Activated CD8-positive, alpha-beta T cell treated with anti-CD3 and anti-CD28 coated beads for 36 hours (primary cell): ENCODE results near the gene SMCHD1. TPM values are rescaled to one million over a fixed set of nuclear protein-coding genes. Genes with fewer than 3 reads are reported as not detected.
A peak's percentile ranks its signal among the peaks of the same experiment; 100 is the strongest.
"Not testable (repeated sequence)": the region's sequence is repeated elsewhere in the genome, so short reads cannot be mapped to it uniquely, and the experiment has no call there.

Experiments used
- ATAC-seq: fragments of 200-7000 bp; cut with Tn5 transposase; one replicate; pipeline ENCODE4 v1.10.0; 2021; ENCODE audit warnings: mild to moderate bottlenecking, moderate library complexity
- CTCF ChIA-PET: fragments of 350-600 bp; sonication (Branson Sonifier 250); formaldehyde crosslinking; loops from one replicate; lab custom pipeline; 2021; ENCODE audit warnings: antibody characterized with exemption; lab: Charles Lee
- POLR2A ChIA-PET: fragments of 350-600 bp; sonication (Branson Sonifier 250); formaldehyde crosslinking; loops from one replicate; lab custom pipeline; 2021; ENCODE audit warnings: antibody characterized with exemption; lab: Charles Lee
- DNase-seq: peaks from one replicate; pipeline ENCODE4 v3.0.0-alpha.2; 2020
- H3K27ac Mint-ChIP-seq: one replicate; pipeline ENCODE4 v1.8.0; 2021; ENCODE audit warnings: mild to moderate bottlenecking, mixed read lengths
- H3K27me3 Mint-ChIP-seq: one replicate; pipeline ENCODE4 v1.8.0; 2021; ENCODE audit warnings: mixed read lengths
- H3K36me3 Mint-ChIP-seq: one replicate; pipeline ENCODE4 v1.8.0; 2021; ENCODE audit warnings: low read depth, mixed read lengths
- H3K4me1 Mint-ChIP-seq: one replicate; pipeline ENCODE4 v1.8.0; 2021; ENCODE audit warnings: low read depth, mixed read lengths
- H3K4me3 Mint-ChIP-seq: one replicate; pipeline ENCODE4 v1.8.0; 2021; ENCODE audit warnings: mild to moderate bottlenecking, moderate library complexity, mixed read lengths
- H3K9me3 Mint-ChIP-seq: one replicate; pipeline ENCODE4 v1.8.0; 2021; ENCODE audit warnings: mixed read lengths
- intact Hi-C: fragments of 100-400 bp; cut with micrococcal nuclease; formaldehyde crosslinking; loops from one replicate; pipeline ENCODE4 v1.10.0; 2022
- total RNA-seq, 2 experiments: library from RNA; stranded (reverse); gene quantifications; one replicate each; pipeline ENCODE4 v1.2.3, GENCODE V29; 2021
- TF ChIP-seq, protein P1 (sequence below): fragments of 200-600 bp; IDR thresholded peaks from one replicate; pipeline ENCODE4 v1.8.0; 2022; ENCODE audit warnings: antibody characterized with exemption, mild to moderate bottlenecking

SMCHD1 gene
- total RNA-seq, 2 experiments from 2014 or later, result 97.4 to 98.9 TPM

DNA sequence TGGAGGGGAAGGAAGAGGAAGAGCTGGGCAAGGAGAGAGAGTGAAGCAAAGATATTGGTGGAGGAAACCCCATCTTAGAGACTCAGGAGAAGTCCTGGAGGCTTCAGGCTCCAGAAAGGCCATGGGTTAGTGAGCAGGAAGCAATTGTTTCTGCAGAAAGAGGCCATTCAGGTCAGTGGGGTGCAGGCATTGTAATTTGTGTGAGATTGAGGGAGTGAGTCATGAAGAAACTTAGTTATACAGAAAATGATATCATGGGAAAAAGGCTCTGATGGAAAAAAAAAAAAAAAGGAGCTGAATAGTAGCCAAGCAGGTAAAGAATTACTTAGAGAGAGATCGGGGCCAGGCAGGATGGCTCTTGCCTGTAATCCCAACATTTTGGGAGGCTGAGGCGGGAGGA lies 195.3 kb downstream of the SMCHD1 start:
- no peaks in the 10 kb centered on the region for H3K9me3 Mint-ChIP-seq
- intact Hi-C loops, result no loop called here
- no peak overlapping the region for H3K27ac Mint-ChIP-seq
- no peaks in the 10 kb centered on the region for H3K36me3 Mint-ChIP-seq
- ChIA-PET POLR2A (interaction anchor here (0.6 kb wide), 1 partner anchor 69 kb away, joined by 3 read pairs; no protein-coding TSS in a partner anchor), CTCF (no interaction called here)
- H3K4me1 Mint-ChIP-seq, result peaks cover 27% of the 10 kb centered on the region
- ATAC-seq, result no peak
- peak; percentile 14 for DNase-seq
- TF ChIP-seq, protein P1, sequence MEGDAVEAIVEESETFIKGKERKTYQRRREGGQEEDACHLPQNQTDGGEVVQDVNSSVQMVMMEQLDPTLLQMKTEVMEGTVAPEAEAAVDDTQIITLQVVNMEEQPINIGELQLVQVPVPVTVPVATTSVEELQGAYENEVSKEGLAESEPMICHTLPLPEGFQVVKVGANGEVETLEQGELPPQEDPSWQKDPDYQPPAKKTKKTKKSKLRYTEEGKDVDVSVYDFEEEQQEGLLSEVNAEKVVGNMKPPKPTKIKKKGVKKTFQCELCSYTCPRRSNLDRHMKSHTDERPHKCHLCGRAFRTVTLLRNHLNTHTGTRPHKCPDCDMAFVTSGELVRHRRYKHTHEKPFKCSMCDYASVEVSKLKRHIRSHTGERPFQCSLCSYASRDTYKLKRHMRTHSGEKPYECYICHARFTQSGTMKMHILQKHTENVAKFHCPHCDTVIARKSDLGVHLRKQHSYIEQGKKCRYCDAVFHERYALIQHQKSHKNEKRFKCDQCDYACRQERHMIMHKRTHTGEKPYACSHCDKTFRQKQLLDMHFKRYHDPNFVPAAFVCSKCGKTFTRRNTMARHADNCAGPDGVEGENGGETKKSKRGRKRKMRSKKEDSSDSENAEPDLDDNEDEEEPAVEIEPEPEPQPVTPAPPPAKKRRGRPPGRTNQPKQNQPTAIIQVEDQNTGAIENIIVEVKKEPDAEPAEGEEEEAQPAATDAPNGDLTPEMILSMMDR, result no peak
- no peak overlapping the region for H3K4me3 Mint-ChIP-seq
- peaks cover 33% of the 10 kb centered on the region for H3K27me3 Mint-ChIP-seq

DNA sequence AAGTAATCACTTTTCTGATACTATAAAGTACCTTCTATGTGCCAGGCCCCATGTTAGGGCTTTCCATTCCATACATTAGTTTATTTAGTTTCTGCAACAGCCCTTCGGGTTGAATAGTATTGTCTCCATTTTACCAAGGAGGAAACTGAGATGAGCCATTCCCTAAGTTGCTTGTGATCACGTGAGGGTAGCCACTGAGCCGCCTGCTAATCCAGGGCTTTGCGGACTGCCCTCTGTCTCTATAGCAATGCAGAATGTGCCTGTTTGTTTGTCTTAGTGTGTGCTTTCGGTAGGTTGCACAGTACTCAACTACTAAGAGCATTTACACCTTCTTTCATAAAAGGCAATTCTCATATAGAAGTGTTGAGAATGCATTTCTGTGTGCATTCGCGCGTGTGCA lies 196.2 kb downstream of the SMCHD1 start:
- TF ChIP-seq, protein P1, result no peak
- H3K27me3 Mint-ChIP-seq, result peaks cover 29% of the 10 kb centered on the region
- POLR2A ChIA-PET, result no interaction called here
- H3K36me3 Mint-ChIP-seq, result no peaks in the 10 kb centered on the region
- ATAC-seq, result no peak
- H3K4me1 Mint-ChIP-seq, result peaks cover 27% of the 10 kb centered on the region
- H3K4me3 Mint-ChIP-seq, result no peak overlapping the region
- CTCF ChIA-PET, result no interaction called here
- no peak overlapping the region for H3K27ac Mint-ChIP-seq
- no peaks in the 10 kb centered on the region for H3K9me3 Mint-ChIP-seq
- DNase-seq, result no peak
- intact Hi-C loops, result no loop called here

DNA sequence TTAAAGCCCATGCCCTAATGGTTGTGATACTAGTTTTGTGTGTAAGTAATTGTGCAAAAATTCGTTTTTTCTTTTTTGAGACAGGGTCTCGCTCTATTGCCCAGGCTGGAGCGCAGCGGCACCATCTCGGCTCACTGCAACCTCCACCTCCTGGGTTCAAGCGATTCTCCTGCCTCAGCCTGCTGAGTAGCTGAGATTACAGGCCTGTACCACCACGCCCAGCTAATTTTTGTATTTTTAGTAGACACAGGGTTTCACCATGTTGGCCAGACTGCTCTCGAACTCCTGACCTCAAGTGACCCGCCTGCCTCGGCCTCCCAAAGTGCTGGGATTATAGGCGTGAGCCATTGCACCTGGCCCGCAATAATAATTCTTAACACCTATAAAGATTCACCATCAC lies 196.9 kb downstream of the SMCHD1 start:
- H3K27ac Mint-ChIP-seq, CTCF ChIA-PET, H3K9me3 Mint-ChIP-seq, POLR2A ChIA-PET, H3K4me3 Mint-ChIP-seq, DNase-seq, H3K36me3 Mint-ChIP-seq, intact Hi-C loops, ATAC-seq: not testable (repeated sequence)
- peaks cover 27% of the 10 kb centered on the region for H3K4me1 Mint-ChIP-seq
- H3K27me3 Mint-ChIP-seq, result peaks cover 29% of the 10 kb centered on the region

DNA sequence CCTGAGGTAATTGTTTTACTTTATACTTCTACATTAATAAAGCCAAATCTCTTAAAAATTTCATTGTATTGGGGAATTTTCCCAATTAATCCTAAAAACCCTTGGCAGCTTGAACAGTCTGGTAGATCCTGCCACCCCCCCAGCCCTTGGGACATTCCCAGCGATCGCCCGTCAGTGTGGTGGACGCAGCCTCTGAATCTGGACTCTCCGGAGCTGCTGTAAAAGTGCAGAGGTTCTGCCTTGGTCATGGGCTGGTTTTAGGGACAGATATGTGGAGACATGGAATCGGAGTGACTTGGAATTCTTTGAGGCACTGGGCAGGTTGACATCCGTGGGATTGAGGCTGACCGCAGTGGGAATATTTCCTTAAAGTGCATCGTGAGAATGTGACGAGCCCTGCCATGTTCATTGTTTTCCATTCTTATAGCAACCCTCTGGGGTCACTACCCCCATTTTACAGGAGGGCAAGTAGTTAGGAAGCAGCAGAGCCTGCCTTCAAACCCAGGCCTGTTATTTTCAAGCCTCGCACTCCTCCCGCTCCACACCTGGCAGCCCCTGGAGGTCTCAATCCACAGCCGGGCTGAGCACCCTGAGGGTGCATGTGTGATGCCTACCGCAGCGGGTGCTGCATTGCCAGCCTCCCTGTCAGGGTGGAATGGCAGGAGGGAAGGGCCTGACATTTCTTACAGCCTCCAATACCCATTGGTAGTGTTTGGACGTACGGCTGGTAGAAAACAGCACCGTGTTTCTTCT lies 197.8 kb downstream of the SMCHD1 start:
- H3K4me3 Mint-ChIP-seq, result no peak overlapping the region
- H3K4me1 Mint-ChIP-seq, result peaks cover 22% of the 10 kb centered on the region
- peaks cover 22% of the 10 kb centered on the region for H3K27me3 Mint-ChIP-seq
- no peak for ATAC-seq
- POLR2A ChIA-PET, result no interaction called here
- H3K9me3 Mint-ChIP-seq, result no peaks in the 10 kb centered on the region
- H3K36me3 Mint-ChIP-seq, result no peaks in the 10 kb centered on the region
- intact Hi-C loops, result no loop called here
- H3K27ac Mint-ChIP-seq, result no peak overlapping the region
- TF ChIP-seq, protein P1, result no peak
- CTCF ChIA-PET, result no interaction called here
- DNase-seq, result no peak

DNA sequence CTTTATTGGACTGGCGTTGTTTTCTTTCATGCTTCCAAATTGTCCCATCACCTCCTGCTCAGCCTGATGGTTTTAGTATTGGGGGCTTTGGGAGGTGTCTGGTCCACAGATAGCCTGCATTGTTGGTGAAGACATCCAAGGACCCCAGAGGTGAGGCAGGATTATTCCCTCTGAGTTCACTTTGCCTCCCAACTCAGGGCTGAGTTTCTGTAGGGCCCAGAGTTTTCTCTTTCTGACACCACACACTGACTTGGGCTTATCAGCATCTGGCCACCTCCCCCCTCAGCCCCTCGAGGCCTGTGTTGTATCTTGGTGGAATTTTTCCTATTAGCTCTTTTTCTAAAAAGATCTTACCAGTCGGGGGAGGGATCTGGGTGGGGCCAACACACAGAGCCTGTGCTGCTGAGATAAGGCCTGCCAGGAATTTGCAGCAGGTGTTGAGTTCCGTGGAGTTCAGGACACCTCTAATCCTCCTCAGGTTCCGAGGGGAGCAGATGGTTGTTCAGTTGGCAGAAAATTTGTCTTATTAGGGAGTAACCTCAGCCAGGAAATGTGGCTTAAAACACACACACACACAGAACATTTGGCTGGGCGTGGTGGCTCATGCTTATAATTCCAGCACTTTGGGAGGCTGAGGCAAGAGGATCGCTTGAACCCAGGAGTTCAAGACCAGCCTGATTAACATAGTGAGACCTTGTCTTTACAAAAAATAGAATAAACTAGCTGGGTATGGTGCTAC lies 198.6 kb downstream of the SMCHD1 start:
- TF ChIP-seq, protein P1, result no peak
- intact Hi-C loops, result no loop called here
- Mint-ChIP-seq H3K36me3 (no peaks in the 10 kb centered on the region), H3K4me1 (peaks cover 15% of the 10 kb centered on the region), H3K27ac (no peak overlapping the region), H3K27me3 (peaks cover 15% of the 10 kb centered on the region), H3K9me3 (no peaks in the 10 kb centered on the region), H3K4me3 (no peak overlapping the region)
- POLR2A ChIA-PET, result no interaction called here
- CTCF ChIA-PET, result no interaction called here
- DNase-seq, result no peak
- no peak for ATAC-seq

Other genes with a start within 250 kb of the SMCHD1 start
- gene METTL4, start 84.2 kb upstream of the SMCHD1 start, total RNA-seq, result 10 to 100 TPM; 18.9 to 20.5 TPM
- 10 to 100 TPM; 81.3 to 82.2 TPM for gene NDC80, start 84.2 kb upstream of the SMCHD1 start, total RNA-seq
- gene EMILIN2, start 191.3 kb downstream of the SMCHD1 start, total RNA-seq, result 10 to 100 TPM; 17.3 to 19.4 TPM